ENCODE measurements around the gene TSPAN18.

Gene TSPAN18

DNA sequence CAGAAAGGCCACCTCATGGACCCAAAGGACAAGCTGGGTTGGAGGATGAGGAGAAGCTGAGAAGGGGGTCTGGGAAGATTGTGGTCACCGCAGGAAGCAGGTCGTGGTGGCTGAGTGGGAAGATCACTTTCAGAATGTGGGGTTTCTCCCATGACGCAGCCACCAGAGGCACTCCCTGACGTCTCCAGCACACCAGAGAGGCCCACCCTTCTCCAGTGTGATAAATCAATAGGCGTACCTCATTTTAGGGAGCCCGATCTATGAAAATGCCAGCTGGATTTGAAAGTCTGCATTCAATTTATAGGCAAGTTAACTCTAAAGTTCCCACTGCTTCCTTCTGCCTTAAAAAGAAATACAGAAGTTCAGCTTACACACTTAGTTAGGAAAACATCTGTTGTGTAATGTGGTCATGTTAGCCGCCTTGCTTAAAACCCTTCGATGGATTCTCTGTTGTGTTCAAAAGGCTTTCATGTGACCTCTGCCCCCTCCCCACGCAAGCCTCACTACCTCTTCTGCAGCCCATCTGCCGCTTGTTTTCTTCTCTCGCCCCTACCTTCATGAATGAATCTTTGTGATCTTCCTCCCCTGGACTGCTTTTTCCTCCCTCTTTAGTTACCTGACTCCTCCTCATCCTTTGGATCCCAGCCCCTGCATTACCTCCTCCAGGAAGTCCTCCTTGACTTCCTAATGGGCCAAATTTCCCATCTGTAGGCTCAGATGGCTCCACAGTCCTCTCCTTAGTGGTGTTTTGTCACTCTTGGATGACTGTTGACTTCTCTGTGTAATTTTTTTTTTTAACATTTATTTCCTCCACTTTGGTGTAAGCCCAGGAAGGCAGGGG lies 10.7 kb downstream of the TSPAN18 start:
- no peak for DNase-seq

GRCh38 chr11:44738791-44739190 lies 12.0 kb downstream of the TSPAN18 start:
- no peak for DNase-seq

- DNase-seq: no peak
Observed at GRCh38 chr11:44740967-44741366, 14.2 kb downstream of the TSPAN18 start.

DNA sequence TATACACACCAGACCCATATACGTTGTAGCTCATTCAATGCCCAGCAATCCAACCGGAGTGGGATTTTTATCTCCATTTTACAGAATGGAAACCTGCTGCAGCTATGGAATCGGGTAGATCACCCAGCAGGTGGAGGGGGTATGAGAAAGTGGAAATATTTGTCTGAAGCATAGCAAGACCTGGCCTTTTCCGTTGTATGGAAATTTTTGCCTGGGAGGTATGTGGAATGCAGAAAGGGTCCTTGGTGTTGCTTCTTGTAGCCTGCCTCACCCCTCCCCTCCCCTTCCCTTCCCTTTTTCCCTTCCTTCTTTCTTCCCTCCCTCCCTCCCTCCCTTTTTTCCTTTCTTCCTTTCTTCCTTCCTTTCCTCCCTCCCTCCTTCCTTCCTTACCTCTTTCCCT lies 15.2 kb downstream of the TSPAN18 start:
- no peak for DNase-seq

DNA sequence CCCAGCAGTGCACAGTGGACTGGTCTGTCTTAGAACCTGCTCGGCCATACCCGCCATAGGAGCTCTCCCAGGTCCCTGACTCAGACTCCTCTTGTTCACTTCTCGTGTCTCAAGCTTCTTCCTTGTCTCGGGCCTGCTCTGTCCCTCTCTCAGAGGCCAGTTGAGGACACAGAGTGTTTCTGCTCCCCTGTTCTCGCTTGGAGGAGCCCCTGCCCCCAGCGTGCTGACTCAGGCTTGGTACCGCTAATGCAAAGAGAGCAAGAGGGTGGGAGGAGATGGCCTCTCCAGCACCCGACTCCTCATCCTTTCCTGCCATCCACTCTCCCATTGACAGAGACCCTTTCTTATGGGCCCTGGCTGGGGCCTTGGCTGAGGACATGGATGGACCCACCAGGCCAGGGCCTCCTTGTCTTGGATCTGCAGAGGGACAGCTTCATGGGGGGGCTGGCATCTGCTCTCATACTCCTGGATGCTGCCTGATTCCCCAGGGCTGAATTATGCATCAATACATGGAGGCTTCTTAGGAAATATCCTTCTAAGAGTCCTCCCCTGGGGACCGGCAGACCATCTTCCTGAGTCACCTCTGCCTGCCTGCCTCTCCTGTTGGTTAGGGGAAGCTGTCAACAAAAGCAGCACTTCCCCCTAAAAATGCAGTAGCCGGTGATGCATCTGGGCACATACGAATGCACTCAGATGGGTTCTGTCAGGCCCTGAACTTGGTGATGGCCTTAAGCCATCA lies 15.9 kb downstream of the TSPAN18 start:
- no peak for DNase-seq

- DNase-seq: no peak
Observed at GRCh38 chr11:44743326-44743725, 16.6 kb downstream of the TSPAN18 start.

GRCh38 chr11:44743959-44744557 lies 17.3 kb downstream of the TSPAN18 start:
- no peak for DNase-seq

- no peak for DNase-seq
Observed at GRCh38 chr11:44746894-44747293, 20.1 kb downstream of the TSPAN18 start.

DNA sequence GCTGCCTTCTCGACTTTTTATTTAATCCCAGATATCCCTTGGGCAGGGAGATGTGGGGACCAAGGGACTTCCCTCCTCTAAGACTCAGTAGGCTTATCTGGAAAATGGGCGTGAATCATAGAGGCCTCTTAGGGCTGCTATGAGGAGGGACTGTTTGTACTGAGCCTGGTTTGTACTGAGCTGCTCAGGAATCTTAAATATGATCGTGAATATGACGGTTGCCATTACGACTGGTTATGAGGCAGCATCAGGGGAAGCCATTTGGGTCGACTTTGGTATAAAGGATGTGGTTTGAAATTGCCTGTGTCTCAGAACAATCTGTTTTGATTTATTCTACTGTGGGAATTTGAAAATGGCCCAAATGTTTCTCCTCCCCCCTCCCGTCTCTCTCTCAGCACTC lies 20.6 kb downstream of the TSPAN18 start:
- no peak for DNase-seq

DNA sequence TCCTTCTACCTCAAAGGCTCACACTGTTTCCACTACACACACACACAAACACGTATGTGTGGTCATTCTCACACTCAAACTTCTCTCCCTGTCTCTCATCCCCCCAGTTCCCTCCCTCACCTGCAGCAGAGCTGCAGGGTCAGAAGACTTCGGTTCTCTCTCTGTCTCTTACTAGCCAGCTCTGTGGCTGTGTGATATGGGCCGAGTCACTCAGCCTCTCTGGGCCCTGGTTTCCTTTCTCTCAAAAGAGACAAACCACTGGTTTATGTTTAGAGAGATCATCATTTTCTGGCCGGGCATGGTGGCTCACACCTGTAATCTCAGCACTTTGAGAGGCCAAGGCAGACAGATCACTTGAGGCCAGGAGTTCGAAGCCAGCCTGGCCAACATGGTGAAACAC lies 21.1 kb downstream of the TSPAN18 start:
- no peak for DNase-seq

DNA sequence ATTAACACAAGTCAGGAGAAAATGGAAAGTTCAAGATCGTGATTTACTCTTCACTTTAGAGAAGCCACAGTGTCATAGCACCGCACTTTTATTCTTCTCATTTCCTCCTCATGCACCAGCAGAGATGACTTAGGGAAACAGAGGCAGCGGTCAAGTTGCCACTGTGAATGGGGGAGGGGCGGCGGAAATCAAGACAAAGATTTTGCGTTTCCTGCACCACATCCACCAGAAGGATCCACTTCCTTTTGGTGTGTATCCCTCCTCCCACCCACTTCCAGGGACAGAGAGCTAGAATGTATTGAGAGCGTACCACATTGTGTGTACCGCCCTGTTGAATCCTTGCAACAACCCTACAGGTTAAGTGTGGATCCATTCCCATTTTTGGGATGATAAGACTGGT lies 21.8 kb downstream of the TSPAN18 start:
- no peak for DNase-seq

GRCh38 chr11:44749189-44749588 lies 22.4 kb downstream of the TSPAN18 start:
- DNase-seq: no peak

- DNase-seq: no peak
Observed at GRCh38 chr11:44750551-44751465, 24.0 kb downstream of the TSPAN18 start.

- no peak for DNase-seq
Observed at GRCh38 chr11:44752300-44752699, 25.5 kb downstream of the TSPAN18 start.

DNA sequence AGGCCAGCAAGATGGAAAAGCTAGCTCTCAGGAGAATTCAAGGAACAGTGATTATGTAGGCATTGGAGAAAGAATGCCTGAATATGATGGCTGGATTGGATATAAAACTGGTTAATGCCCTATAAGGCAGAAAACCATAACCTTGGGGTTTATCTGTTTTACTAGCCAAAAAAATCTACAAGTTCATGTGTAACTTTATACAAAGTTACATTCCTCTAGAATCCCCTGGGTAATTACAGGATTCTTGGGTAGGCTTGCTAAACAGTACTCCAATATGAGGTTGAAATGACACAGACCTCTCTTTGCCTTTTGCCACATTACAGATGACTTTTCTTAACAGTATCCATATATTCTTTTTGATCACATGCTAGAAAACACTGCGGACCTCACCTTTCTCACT lies 26.0 kb downstream of the TSPAN18 start:
- DNase-seq: no peak

- DNase-seq: no peak
Observed at GRCh38 chr11:44753961-44754645, 27.3 kb downstream of the TSPAN18 start.

GRCh38 chr11:44754876-44755555 lies 28.3 kb downstream of the TSPAN18 start:
- no peak for DNase-seq

DNA sequence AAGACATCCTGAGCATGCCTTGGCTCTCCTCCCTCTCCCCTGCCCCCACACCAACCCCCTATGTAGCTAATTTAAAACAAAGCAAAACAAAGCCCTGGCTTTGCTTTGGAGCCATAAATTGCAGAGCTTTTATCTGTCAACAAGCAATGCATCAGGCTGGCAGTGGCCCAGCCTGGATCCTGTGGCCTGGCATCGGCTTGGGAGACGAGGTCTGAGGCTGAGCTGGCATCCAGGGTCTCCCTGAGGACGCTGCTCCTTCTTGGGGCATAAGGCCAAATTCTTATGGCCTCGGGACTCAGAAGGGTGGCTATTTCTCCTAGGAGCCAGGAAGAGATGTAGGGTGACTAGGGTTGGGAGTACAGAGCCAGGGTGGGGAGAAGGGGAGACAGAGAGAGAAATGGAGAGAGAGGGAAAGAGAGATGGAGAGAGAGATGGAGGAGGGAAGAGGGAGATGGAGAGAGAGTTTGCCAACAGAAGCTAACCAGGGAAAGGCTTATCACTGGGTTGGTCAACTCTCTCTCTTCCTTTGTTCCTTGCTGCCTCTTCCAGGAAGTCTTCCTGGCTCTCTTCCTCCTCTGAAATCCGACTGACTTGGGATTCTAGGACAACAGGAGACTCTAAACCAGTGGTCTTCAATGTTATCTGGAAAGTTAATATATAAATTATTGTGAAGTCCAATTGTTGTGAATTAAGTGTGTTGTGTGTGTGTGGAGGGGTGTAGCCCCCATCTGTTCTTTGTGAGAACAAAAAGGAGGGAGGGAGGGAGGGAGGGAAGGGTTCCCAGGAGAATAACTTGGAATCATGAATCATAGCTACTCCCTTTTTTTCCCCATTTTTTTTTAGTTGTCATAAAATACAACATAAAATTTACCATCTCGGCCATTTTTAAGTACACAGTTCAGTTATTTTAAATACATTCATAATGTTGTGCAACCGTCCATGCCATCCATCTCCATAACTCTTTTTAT lies 29.1 kb downstream of the TSPAN18 start:
- no peak for DNase-seq

GRCh38 chr11:44758983-44759382 lies 32.2 kb downstream of the TSPAN18 start:
- DNase-seq: no peak
